ENCODE data around the gene GTF2IRD1.
A peak's percentile ranks its signal among the peaks of the same experiment; 100 is the strongest.
"Not testable (repeated sequence)": the region's sequence is repeated elsewhere in the genome, so short reads cannot be mapped to it uniquely, and the experiment has no call there.

GTF2IRD1 gene

DNA sequence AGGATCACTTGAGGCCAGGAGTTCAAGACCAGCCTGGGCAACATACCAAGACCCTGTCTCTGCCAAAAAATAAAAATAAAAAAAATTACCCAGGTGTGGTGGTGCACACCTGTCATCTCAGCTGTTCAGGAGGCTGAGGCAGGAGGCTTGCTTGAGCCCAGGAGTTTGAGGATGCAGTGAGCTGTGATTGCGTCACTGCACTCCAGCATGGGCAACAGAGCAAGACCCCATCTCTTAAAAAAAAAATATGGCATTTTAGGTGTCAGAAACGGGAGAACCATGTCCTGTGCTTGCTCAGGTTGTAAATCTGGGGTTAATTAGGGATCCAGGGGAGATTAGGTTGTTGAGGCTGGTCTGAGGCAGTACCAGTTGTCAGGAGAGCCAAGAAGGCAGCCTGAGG lies 64.9 kb downstream of the GTF2IRD1 start:
- no peak for DNase-seq

DNA sequence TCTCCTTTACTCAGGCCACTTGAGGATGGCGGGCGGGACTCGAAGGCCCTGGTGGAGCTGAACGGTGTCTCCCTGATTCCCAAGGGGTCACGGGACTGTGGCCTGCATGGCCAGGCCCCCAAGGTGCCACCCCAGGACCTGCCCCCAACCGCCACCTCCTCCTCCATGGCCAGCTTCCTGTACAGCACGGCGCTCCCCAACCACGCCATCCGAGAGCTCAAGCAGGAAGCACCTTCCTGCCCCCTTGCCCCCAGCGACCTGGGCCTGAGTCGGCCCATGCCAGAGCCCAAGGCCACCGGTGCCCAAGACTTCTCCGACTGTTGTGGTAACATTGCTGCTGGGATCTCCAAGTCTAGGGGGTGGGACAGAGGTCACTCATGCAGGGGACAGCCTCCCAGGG lies 65.7 kb downstream of the GTF2IRD1 start:
- DNase-seq: no peak

DNA sequence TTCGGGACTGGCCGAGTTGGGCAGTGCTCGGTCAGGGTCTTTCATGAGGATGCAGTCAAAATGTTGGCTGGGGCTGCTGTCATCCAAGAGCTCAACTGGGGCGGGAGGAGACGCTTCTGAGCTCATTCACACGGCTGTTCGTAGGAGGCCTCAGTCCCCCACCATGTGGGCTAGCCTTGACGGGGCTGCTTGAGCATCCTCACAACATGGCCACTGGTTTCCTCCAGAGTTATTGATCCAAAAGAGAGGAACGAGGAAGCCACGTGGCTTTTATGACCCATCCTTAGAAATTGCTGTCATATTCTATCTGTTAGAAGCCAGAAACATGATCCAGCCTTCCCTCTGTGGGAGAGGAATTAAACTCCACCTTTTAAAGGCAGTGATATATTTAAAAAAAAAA lies 68.1 kb downstream of the GTF2IRD1 start:
- DNase-seq: no peak

- DNase-seq: no peak
These were observed 68.7 kb downstream of the GTF2IRD1 start for GRCh38 chr7:74522281-74522905.

DNA sequence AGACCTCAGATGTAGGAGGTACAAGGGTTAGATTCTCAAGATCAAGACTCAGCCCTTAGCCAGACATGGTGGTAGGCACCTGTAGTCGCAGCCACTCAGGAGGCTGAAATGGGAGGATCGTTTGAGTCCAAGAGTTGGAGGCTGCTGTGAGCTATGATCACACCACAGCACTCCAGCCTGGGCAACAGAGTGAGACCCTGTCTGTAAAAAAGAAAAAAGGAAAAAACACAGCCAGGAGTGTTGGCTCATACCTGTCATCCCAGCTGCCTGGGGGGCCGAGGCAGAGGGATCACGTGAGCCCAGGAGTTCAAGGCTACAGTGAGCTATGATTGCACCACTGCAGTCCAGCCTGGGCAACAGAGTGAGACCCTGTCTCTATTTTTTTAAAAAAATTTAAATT lies 69.3 kb downstream of the GTF2IRD1 start:
- DNase-seq: no peak

DNA sequence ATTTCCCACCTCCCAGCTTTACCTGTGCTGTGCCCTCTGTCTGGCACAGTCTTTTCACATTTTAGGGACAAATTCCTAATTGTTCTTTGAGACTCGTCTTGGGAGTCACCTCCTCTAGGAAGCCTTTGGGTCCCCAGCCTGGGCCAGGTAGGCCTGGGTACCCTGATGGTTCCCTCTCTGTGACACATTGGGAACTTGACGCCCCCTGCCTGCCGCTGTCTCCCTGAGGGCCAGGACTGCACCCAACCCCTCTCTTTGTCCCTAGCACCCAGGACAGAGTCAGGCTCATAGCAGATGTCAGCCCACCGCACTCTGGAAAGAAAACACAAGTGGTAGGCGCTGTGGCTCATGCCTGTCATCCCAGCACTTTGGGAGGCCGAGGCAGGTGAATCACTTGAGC lies 71.4 kb downstream of the GTF2IRD1 start:
- DNase-seq: no peak

DNA sequence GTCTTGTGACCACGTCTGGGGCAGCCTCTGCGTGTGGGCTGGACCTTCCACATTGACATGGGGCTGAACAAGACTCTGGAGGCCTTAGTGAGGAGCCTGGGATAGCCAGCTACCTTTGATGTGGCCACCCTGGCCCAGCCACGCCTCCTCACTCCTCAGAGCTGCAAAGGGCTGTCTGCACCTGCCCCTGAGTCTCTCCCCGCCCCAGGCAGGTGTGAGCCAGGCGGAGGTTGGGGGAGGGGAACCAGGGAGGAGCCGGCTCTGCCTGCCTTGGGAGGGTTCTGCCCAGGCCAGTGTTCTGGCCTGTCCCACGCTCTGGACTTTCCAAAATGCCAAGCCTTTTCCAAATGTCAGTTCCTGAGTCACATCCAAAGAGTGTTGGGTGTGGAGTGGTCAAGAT lies 72.2 kb downstream of the GTF2IRD1 start:
- no peak for DNase-seq

GRCh38 chr7:74526780-74527179 lies 73.1 kb downstream of the GTF2IRD1 start:
- DNase-seq: no peak

DNA sequence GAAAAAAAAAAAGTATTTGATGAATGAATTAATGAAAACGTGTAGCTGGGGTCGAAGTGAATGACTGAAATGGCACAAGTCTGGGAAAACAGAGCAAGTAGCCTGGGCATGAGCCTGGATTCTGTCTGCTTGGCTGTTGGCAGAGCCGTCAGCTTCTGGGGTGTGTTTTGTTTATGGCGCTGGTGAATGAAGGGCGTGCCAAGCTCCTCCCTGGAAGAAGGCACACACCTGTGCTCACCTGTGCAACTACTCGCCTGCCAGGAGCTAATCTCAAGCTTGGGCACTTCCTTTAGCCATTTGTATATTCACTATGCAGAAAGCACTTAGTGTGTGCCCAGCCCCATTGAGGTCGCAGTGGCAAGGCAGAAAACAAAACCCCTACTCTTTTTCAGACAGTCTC lies 74.1 kb downstream of the GTF2IRD1 start:
- DNase-seq: no peak

- DNase-seq: not testable (repeated sequence)
These were observed 75.1 kb downstream of the GTF2IRD1 start for GRCh38 chr7:74528773-74529172.

GRCh38 chr7:74535951-74536356 lies 82.2 kb downstream of the GTF2IRD1 start:
- DNase-seq: no peak

DNA sequence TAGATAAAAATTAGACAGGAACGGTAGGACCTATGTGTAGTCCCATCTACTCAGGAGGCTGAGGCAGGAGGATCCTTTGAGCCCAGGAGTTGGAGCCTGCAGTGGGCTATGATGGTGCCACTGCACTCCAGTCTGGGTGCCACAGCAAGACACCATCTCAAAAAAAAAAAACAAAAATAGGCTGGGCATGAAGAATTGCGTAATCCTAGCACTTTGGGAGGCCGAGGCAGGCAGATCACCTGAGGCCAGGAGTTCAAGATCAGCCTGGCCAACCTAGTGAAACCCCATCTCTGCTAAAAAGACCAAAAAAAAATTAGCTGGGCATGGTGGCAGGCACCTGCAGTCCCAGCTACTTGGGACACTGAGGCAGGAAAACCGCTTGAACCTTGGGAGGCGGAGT lies 88.2 kb downstream of the GTF2IRD1 start:
- DNase-seq: not testable (repeated sequence)

DNA sequence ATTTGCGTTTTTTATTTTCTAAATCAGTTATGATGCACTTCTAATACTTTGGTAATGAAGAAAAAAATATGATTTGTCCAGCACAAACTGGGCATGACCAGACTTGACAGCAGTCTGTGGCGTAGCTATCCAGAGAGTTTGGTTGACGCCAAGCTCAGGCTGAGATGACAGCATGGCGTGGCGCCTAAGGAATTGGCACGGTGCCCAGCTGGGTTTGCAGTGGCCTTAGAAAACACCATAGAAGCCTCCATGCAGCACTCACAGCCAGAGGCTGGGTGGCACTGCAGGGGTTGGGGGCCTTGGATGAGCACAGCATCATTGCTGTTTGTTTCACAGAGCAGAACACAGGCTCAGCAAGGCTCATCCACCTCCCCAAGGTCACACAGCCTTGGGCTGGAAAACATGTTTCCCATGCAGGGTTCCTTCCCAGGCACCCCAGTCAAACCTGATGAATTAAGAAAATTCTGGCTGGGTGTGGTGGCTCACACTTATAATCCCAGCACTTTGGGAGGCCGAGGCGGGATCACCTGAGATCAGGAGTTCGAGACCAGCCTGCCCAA lies 88.9 kb downstream of the GTF2IRD1 start:
- DNase-seq: no peak

DNA sequence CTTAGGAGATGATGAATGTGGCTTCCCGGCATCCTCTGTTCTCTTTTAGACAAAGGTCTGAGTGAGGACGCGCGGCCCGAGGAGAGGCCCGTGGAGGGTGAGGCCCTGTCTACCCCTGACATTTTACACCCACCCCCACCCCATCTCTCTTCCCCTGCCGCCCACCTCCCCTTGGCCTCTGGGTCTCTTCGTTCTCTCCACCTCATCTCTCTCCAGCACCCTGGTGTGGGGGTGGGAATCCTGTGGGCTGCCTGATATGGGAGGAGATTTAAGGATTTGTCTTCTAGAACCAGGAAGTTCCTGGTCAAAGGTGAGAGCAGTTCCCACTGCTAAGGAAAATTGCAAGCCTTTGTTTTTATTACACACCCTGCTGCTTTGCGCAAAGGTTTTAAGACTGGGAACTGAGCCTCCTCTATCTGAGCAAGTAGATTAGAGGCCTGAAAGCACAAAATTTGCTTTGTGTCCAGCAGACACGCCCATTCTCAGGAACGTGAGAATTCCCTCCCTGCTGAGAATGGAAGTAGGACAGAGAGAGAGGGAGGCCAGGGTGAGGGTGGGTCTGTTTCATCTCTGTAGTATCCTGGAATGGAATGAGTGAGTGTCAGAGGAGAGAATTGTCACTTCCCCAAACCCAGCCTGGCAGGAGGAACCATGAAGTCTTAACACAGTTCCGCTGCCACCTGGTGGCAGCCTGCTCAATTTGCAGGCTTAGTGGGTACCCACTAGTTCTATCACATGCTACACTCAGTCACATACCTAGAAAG lies 91.2 kb downstream of the GTF2IRD1 start:
- DNase-seq: peak; percentile 37

GRCh38 chr7:74545921-74546320 lies 92.2 kb downstream of the GTF2IRD1 start:
- no peak for DNase-seq

DNA sequence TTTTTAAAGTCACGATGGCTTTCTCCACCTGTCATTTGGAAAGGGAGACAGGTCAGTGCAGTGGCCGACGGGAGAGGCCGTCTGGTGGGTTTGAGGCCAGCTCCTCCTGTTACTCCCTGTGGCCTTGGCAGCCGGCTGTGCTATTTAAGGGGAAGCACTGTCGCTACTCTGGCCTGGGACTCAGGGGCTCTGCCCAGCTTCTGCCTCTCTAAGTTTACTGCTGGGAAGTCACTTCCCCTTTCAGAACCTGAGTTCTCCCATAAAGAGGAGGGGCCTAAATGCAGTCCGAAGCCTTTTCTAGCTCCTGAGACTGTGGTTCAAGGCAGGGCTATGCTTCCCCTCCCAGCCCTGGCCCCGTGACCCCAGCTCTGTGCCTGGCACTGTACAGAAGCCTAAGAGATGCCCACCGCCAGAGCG lies 99.9 kb downstream of the GTF2IRD1 start:
- not testable (repeated sequence) for DNase-seq

GRCh38 chr7:74554178-74554577 lies 100.5 kb downstream of the GTF2IRD1 start:
- DNase-seq: no peak

DNA sequence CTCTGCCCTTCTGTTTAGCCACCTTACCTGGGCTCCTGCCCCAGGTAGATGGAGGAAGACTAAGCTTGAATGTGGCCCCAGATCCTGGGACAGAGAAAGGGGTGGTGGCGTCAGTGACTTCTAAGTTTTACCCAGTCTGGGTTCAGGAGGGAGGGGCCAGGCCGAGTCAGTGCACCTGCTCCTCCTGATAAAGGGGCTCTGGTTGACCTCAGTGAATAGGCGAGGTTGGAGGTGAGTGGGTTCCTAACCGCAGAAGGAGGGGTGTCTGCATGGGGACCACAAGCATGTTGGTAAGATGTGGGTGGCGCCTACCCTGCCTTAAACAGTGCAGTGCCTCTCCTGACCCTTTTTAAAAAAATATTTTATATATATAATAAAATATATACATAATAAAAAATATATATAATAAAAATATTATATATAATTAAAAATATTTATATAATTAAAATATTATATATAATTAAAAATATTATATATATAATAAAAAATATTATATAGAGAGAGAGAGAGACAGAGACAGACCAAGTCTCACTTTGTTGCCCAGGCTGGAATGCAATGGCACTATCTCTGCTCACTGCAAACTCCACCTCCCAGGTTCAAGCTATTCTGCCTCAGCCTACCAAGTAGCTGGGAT lies 106.5 kb downstream of the GTF2IRD1 start:
- no peak for DNase-seq

GRCh38 chr7:74561898-74562613 lies 108.3 kb downstream of the GTF2IRD1 start:
- DNase-seq: no peak

- DNase-seq: not testable (repeated sequence)
These were observed 109.9 kb downstream of the GTF2IRD1 start for GRCh38 chr7:74563639-74564038.

GRCh38 chr7:74567318-74567668 lies 113.6 kb downstream of the GTF2IRD1 start:
- no peak for DNase-seq

DNA sequence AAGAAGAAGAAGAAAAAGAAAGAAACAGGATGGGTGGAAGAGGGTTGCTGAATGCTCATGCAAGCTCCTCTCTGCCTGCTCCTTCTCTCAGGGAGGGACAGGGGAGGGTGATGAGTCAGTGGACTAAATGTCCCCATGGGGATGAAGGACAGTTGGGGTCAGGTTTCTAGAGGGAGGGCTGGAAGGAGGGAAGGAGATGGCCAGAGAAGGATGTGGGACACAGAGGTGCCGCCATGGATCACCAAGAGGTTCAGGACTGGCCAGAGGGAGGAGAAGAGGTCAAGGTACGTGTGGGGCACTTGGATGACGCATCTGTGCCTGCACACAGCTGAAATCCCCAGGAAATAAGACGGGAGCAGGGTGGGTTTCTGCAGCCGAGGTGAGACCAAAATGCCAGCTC lies 115.0 kb downstream of the GTF2IRD1 start:
- no peak for DNase-seq

DNA sequence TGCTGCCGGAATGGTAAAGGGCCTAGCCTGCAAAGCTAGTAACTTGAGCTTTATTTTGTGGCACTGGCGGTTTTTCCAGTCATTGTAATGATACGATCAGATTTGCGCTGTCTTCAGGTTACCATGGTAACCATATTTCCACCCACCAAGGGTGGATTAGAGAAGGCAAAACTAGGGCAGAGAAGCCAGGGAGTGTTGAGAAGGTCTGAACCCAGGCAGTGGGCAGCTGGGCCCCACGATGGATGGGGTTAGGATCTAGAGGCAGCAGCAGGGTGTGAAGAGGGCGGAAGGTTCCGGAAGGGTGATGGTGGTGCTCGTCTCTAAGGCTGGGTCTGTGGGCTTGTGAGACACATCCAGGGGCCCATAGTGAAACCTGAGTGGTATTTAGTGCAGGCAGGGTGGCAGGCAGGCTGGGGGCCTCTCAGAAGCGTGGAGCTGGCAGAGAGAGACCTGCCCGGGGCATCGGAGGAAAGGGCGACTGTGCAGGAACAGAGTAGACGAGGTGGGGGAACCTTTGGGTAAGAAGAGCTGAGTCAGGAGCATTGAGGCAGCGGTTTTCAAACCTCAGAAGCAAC lies 115.9 kb downstream of the GTF2IRD1 start:
- no peak for DNase-seq

Measured in fibroblast of skin of right quadriceps (primary cell).